HepG2 (cell line): ENCODE data around the gene MS4A14. TPM values are rescaled to one million over a fixed set of nuclear protein-coding genes. Genes with fewer than 3 reads are reported as not detected.

Experiments
- ATAC-seq: fragments of 200-7000 bp; cut with Tn5 transposase; 3 replicates; pipeline ENCODE4 v1.9.1; 2020; ENCODE audit warnings: mild to moderate bottlenecking, moderate library complexity
- BruUV-seq: library from RNA; stranded (reverse); fragments of 400-500 nt; replicated peaks from 2 replicates; lab custom pipeline; 2021; lab: Mats Ljungman, UMichigan
- CTCF ChIA-PET: fragments of 300-600 bp; formaldehyde crosslinking; extraction: SDS; loops from one replicate; lab custom pipeline; 2021; ENCODE audit warnings: low total read pairs, inconsistent platforms, low intra/inter-chr PET ratio; lab: Yijun Ruan, JAX
- POLR2A ChIA-PET: fragments of 350-600 bp; sonication (Branson Sonifier 250); formaldehyde crosslinking; loops from one replicate; lab custom pipeline; 2020; ENCODE audit warnings: antibody characterized with exemption, inconsistent platforms; lab: Yijun Ruan, JAX
- DNase-seq: peaks from one replicate; pipeline ENCODE4 v3.0.0-alpha.2; 2015; ENCODE audit warnings: low spot score
- FAIRE-seq: peaks from 3 replicates; lab custom pipeline; 2011; peaks lifted over from hg19 to GRCh38; lab: Jason Lieb, UNC
- H2AFZ ChIP-seq: one replicate; pipeline ENCODE4 v1.6.1; 2011; ENCODE audit warnings: low read length, inconsistent platforms
- H3K27ac ChIP-seq: fragments of 300-600 bp; 3 replicates; pipeline ENCODE4 v1.8.0; 2011; ENCODE audit warnings: mixed run types, mild to moderate bottlenecking, mixed read lengths, low read length, inconsistent platforms; ENCODE audit not compliant: insufficient read depth; ENCODE audit errors: extremely low read length
- H3K27me3 ChIP-seq, 2 experiments: fragments of 200-600 bp in 1 of 2; 2 replicates in 1 of 2; 3 replicates in 1 of 2; pipeline versions ENCODE4 v1.6.0 to v1.8.0; 2011; ENCODE audit warnings: low read length in 2 of 2, mild to moderate bottlenecking in 2 of 2, moderate library complexity in 2 of 2, inconsistent platforms in 1 of 2; ENCODE audit not compliant: insufficient read depth in 2 of 2, control insufficient read depth in 1 of 2
- H3K36me3 ChIP-seq, 2 experiments: fragments of 200-600 bp in 1 of 2; replicated peaks in 1 of 2; 2 replicates in 1 of 2; 3 replicates in 1 of 2; pipeline versions ENCODE4 v1.5.1 to v1.8.0; 2011; ENCODE audit warnings: low read length in 2 of 2, inconsistent platforms in 1 of 2; ENCODE audit not compliant: insufficient read depth in 2 of 2, control insufficient read depth in 1 of 2
- H3K4me1 ChIP-seq: 2 replicates; pipeline ENCODE4 v1.5.1; 2012; ENCODE audit warnings: low read length, inconsistent platforms; ENCODE audit not compliant: insufficient read depth
- H3K4me2 ChIP-seq: 2 replicates; pipeline ENCODE4 v1.6.0; 2011; ENCODE audit warnings: low read depth, low read length, inconsistent platforms
- H3K4me3 ChIP-seq, 3 experiments: fragments of 200-600 bp in 1 of 3; sonication (generic), shearing (Covaris generic) in 1 of 3; replicated peaks in 1 of 3; 2 replicates each; pipeline ENCODE4 v1.5.1; 2011 to 2016; ENCODE audit warnings: low read length in 3 of 3, inconsistent platforms in 2 of 3, low read depth in 2 of 3, mild to moderate bottlenecking in 2 of 3, control low read depth in 1 of 3, mixed read lengths in 1 of 3; ENCODE audit not compliant: insufficient read depth in 1 of 3
- H3K79me2 ChIP-seq: one replicate; pipeline ENCODE4 v1.6.1; 2011; ENCODE audit warnings: low read length, inconsistent platforms; ENCODE audit not compliant: insufficient read depth
- H3K9ac ChIP-seq: 2 replicates; pipeline ENCODE4 v1.6.0; 2011; ENCODE audit warnings: mild to moderate bottlenecking, low read depth, low read length, inconsistent platforms; ENCODE audit not compliant: insufficient read depth
- H3K9me3 ChIP-seq: 2 replicates; pipeline ENCODE4 v1.5.1; 2012; ENCODE audit warnings: mild to moderate bottlenecking, low read length
- H4K20me1 ChIP-seq: 2 replicates; pipeline ENCODE4 v1.6.0; 2011; ENCODE audit warnings: inconsistent platforms, mild to moderate bottlenecking, low read length, moderate library complexity; ENCODE audit not compliant: insufficient read depth
- ATF5 ChIP-seq: sonication (generic); formaldehyde crosslinking; IDR thresholded peaks from 2 replicates; pipeline ENCODE4 v1.4.0; 2020; ENCODE audit warnings: mild to moderate bottlenecking, low read depth, missing genetic modification reagents
- KAT7 ChIP-seq: IDR thresholded peaks from 2 replicates; pipeline ENCODE4 v1.6.1; 2018; ENCODE audit warnings: borderline replicate concordance, missing compliant biosample characterization
- LCORL ChIP-seq, 2 experiments: fragments of 450-650 bp in 1 of 2; sonication (generic) in 1 of 2; formaldehyde crosslinking in 1 of 2; IDR thresholded peaks; 2 replicates each; pipeline versions ENCODE4 v1.5.0 to v1.6.1; 2017 to 2020; ENCODE audit warnings: antibody characterized with exemption in 1 of 2, missing genetic modification reagents in 1 of 2
- MAFK ChIP-seq, 2 experiments: IDR thresholded peaks in 1 of 2; conservative IDR thresholded peaks in 1 of 2; 2 replicates each; pipeline ENCODE4 v1.6.1; 2011; ENCODE audit warnings: improper control_type of control experiment in 2 of 2, low read length in 2 of 2
- MXI1 ChIP-seq: IDR thresholded peaks from 3 replicates; pipeline ENCODE4 v1.6.1; 2012; ENCODE audit warnings: low read depth, low read length, inconsistent platforms, borderline replicate concordance
- POGZ ChIP-seq: sonication (generic); formaldehyde crosslinking; IDR thresholded peaks from 2 replicates; pipeline ENCODE4 v1.4.0; 2020; ENCODE audit warnings: mild to moderate bottlenecking, missing genetic modification reagents
- SAP130 ChIP-seq: IDR thresholded peaks from 2 replicates; pipeline ENCODE4 v1.6.1; 2016; ENCODE audit warnings: low read depth
- SKI ChIP-seq: fragments of 450-650 bp; IDR thresholded peaks from one replicate; pipeline ENCODE4 v1.6.1; 2018; ENCODE audit warnings: mild to moderate bottlenecking; ENCODE audit not compliant: partially characterized antibody
- ZBTB39 ChIP-seq: sonication (generic); formaldehyde crosslinking; IDR thresholded peaks from 2 replicates; pipeline ENCODE4 v1.5.0; 2020; ENCODE audit warnings: missing genetic modification reagents
- ZNF225 ChIP-seq: sonication (generic); formaldehyde crosslinking; IDR thresholded peaks from 2 replicates; pipeline ENCODE4 v1.4.0; 2020; ENCODE audit warnings: mild to moderate bottlenecking, missing genetic modification reagents
- ZNF547 ChIP-seq: sonication (generic); formaldehyde crosslinking; IDR thresholded peaks from 2 replicates; pipeline ENCODE4 v1.5.1; 2020; ENCODE audit warnings: mild to moderate bottlenecking, missing genetic modification reagents
- ZNF614 ChIP-seq: IDR thresholded peaks from 2 replicates; pipeline ENCODE4 v1.6.1; 2018; ENCODE audit warnings: missing biosample characterization, missing genetic modification reagents, inconsistent platforms, borderline replicate concordance
- ZSCAN21 ChIP-seq: sonication (generic); formaldehyde crosslinking; IDR thresholded peaks from 2 replicates; pipeline ENCODE4 v1.8.0; 2022; ENCODE audit warnings: mild to moderate bottlenecking, missing genetic modification reagents, moderate library complexity, borderline replicate concordance
- WGBS: methylation state at CpG from one replicate; pipeline ENCODE4 v1.1.6; 2017; ENCODE audit warnings: low lambda C conversion rate; 5-methylcytosine and 5-hydroxymethylcytosine counted together
- in situ Hi-C: cut with HindIII; loops from 2 replicates; pipeline ENCODE4 v1.10.0; 2017; ENCODE audit warnings: low pct_unique_long_range_greater_than_20kb; ENCODE audit not compliant: extremely low pct_ligation_motif_present
- intact Hi-C: fragments of 100-400 bp; cut with micrococcal nuclease; formaldehyde crosslinking; loops from one replicate; pipeline ENCODE4 v1.10.0; 2022; ENCODE audit not compliant: unreplicated experiment
- polyA plus RNA-seq, 8 experiments: library from polyadenylated mRNA; depleted of rRNA in 3 of 8; stranded (reverse) in 7 of 8; unstranded in 1 of 8; fragments of >200 nt; fragmentation: Illumina TruSeq in 4 of 8; extraction: Trizol in 4 of 8; gene quantifications; 2 replicates each; pipeline versions ENCODE4 v1.2.1 to v1.2.3, GENCODE V29; 2011 to 2016; ENCODE audit warnings: low read depth in 4 of 8, missing spikeins in 1 of 8, mixed read lengths in 1 of 8; ENCODE audit not compliant: insufficient read depth in 1 of 8
- total RNA-seq, 5 experiments: library from RNA; depleted of rRNA; stranded (reverse); fragments of >200 nt; fragmentation: Illumina TruSeq; extraction: Trizol; gene quantifications; 2 replicates each; pipeline ENCODE4 v1.2.3, GENCODE V29; 2016; ENCODE audit warnings: low read depth in 1 of 5

The MS4A14 gene
- total and polyA plus RNA-seq, 2 of the 13 experiments (the other 11 are each of a cell fraction or from before 2014, with no cell fraction given): not detected

- in situ Hi-C loops (no loop called here), intact Hi-C loops (no loop called here)
- TF ChIP-seq ZNF225 (CRISPR knock-in tag): no peak
- TF ChIP-seq KAT7 (CRISPR knock-in tag): no peak
- TF ChIP-seq ZNF547 (CRISPR knock-in tag): no peak
- TF ChIP-seq SAP130 (CRISPR knock-in tag): no peak
- no peak for TF ChIP-seq ATF5 (CRISPR knock-in tag)
- TF ChIP-seq MAFK (conservative IDR thresholded peaks at IDR 0.05 in 1 of 2, IDR thresholded peaks at IDR 0.05 in 1 of 2; ENCODE audit: low read length in 2 of 2): no peak
- no peak for TF ChIP-seq LCORL (IDR thresholded peaks at IDR 0.05)
- TF ChIP-seq LCORL (CRISPR knock-in tag; IDR thresholded peaks at IDR 0.05): no peak
- no peak for TF ChIP-seq MXI1
- TF ChIP-seq ZBTB39 (CRISPR knock-in tag): no peak
- TF ChIP-seq SKI: no peak
- no peak for TF ChIP-seq ZNF614
- TF ChIP-seq POGZ (CRISPR knock-in tag): no peak
- TF ChIP-seq ZSCAN21 (CRISPR knock-in tag): no peak
- no peak for ATAC-seq
- no peaks in the 10 kb centered on the region for H3K9me3 ChIP-seq
- DNase-seq: no peak
- peaks cover 11% of the 10 kb centered on the region for H3K4me1 ChIP-seq
- H3K27me3 ChIP-seq: peaks cover 0 to 9% of the 10 kb centered on the region in 2 experiments; a peak in 3 of 5 replicates
- no peak overlapping the region for H3K27ac ChIP-seq
- no peaks in the 10 kb centered on the region for H4K20me1 ChIP-seq
- no TSS peak for BruUV-seq
- H2AFZ ChIP-seq: no peak overlapping the region
- WGBS: 0% methylated on average over 2 of the region's 2 CpGs
- H3K36me3 ChIP-seq: no peaks in the 10 kb centered on the region
- H3K79me2 ChIP-seq: no peaks in the 10 kb centered on the region
- POLR2A ChIA-PET: no interaction called here
- CTCF ChIA-PET: no interaction called here
- no peak overlapping the region for H3K4me3 ChIP-seq
- no peak overlapping the region for H3K4me2 ChIP-seq
- no peak for FAIRE-seq
- H3K9ac ChIP-seq: no peak overlapping the region
Observed at GRCh38 chr11:60370252-60370810, 25.9 kb upstream of the MS4A14 start.
